ENCODE results near the gene ESRRG. TPM values are rescaled to one million over a fixed set of nuclear protein-coding genes. Genes with fewer than 3 reads are reported as not detected.

ESRRG gene
- total RNA-seq, 1 donor from 2014 or later: 9.6 TPM

DNA sequence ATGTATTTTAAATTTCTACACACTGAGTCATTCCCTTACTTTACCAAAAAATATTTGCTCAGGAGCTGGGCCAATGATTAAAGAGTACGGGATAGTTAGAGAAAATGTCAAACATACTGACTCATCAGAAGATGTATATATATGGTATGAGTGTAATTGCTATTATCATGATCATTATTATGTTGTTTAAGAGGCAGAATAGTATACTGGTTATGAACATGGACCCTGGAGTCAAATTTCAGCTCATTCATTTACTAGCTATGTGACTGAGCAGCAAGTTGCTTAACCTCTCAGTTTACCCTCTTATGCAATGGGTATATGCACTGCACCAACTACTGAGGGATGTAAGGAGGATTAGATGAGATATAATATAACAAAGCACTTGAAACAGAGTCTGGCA lies 258.7 kb downstream of the ESRRG start:
- Mint-ChIP-seq H3K9me3 (ENCODE audit: low read depth) (no peaks in the 10 kb centered on the region), H3K27me3 (no peaks in the 10 kb centered on the region), H3K4me1 (ENCODE audit: low read depth) (peaks cover 42% of the 10 kb centered on the region), H3K27ac (no peak overlapping the region), H3K4me3 (ENCODE audit: low read depth) (no peak overlapping the region), H3K36me3 (ENCODE audit: insufficient read depth) (no peaks in the 10 kb centered on the region)
- TF ChIP-seq, protein P1, sequence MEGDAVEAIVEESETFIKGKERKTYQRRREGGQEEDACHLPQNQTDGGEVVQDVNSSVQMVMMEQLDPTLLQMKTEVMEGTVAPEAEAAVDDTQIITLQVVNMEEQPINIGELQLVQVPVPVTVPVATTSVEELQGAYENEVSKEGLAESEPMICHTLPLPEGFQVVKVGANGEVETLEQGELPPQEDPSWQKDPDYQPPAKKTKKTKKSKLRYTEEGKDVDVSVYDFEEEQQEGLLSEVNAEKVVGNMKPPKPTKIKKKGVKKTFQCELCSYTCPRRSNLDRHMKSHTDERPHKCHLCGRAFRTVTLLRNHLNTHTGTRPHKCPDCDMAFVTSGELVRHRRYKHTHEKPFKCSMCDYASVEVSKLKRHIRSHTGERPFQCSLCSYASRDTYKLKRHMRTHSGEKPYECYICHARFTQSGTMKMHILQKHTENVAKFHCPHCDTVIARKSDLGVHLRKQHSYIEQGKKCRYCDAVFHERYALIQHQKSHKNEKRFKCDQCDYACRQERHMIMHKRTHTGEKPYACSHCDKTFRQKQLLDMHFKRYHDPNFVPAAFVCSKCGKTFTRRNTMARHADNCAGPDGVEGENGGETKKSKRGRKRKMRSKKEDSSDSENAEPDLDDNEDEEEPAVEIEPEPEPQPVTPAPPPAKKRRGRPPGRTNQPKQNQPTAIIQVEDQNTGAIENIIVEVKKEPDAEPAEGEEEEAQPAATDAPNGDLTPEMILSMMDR (IDR thresholded peaks at IDR 0.05; ENCODE audit: unreplicated experiment): no peak
- DNase-seq (ENCODE audit: low spot score, unreplicated experiment): no peak

DNA sequence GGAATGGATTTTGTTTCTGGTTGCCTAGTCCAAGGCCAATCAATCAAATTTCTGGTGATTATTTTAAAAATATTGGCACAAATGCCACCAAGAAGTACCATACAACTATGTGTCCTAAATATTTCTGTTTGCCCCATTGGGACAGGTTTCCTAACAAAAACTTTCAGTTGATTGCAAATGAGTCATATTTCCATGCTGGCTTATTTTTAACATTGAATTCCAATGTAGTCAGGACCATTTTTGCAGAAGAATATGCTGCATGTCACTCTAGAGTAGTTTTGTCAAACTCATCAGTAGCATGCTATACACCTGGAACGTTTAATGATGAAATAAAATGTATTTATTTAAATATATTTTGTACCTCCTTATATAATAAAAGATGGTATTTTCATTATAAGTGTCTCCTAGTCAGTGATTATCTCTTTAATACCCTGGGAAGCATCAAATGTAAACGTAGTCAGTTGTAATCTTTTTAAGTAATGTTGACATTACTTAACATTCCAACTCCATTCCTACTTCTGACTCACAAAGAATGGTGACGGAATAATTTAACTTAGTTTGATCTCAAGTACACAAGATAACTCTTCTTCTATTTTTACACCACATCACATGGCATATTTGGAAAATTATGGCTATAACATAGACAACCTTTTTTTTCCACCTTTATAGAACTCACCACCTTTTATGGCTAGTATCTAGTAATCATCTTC lies 261.0 kb downstream of the ESRRG start:
- no peak overlapping the region for H3K4me3 Mint-ChIP-seq (ENCODE audit: low read depth)
- no peaks in the 10 kb centered on the region for H3K36me3 Mint-ChIP-seq (ENCODE audit: insufficient read depth)
- H3K27me3 Mint-ChIP-seq: no peaks in the 10 kb centered on the region
- TF ChIP-seq, protein P1 (IDR thresholded peaks at IDR 0.05; ENCODE audit: unreplicated experiment): no peak
- no peak for DNase-seq (ENCODE audit: low spot score, unreplicated experiment)
- no peaks in the 10 kb centered on the region for H3K9me3 Mint-ChIP-seq (ENCODE audit: low read depth)
- no peak overlapping the region for H3K27ac Mint-ChIP-seq
- peaks cover 43% of the 10 kb centered on the region for H3K4me1 Mint-ChIP-seq (ENCODE audit: low read depth)

DNA sequence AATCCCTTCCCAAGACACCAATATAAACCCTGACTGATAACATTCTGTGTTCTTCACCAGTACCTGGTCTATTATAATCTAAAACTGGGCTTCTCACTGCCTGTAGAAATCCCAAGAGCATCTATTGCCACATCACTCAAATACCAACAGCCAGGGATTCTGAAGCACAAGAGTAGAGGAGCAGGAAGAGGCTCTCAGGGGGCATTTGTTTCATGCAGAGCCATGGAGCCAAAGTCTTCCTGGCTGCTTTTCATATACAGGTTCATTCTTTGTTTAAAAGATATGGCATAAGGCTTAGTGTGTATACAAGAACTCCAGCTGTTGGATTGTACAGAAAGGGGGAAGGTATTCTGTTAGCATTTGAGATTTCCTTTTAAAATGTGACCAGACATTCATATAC lies 261.8 kb downstream of the ESRRG start:
- no peak for DNase-seq (ENCODE audit: low spot score, unreplicated experiment)
- H3K27ac Mint-ChIP-seq: no peak overlapping the region
- TF ChIP-seq, protein P1 (IDR thresholded peaks at IDR 0.05; ENCODE audit: unreplicated experiment): no peak
- no peaks in the 10 kb centered on the region for H3K9me3 Mint-ChIP-seq (ENCODE audit: low read depth)
- H3K36me3 Mint-ChIP-seq (ENCODE audit: insufficient read depth): no peaks in the 10 kb centered on the region
- H3K4me3 Mint-ChIP-seq (ENCODE audit: low read depth): no peak overlapping the region
- H3K27me3 Mint-ChIP-seq: no peaks in the 10 kb centered on the region
- peaks cover 46% of the 10 kb centered on the region for H3K4me1 Mint-ChIP-seq (ENCODE audit: low read depth)

DNA sequence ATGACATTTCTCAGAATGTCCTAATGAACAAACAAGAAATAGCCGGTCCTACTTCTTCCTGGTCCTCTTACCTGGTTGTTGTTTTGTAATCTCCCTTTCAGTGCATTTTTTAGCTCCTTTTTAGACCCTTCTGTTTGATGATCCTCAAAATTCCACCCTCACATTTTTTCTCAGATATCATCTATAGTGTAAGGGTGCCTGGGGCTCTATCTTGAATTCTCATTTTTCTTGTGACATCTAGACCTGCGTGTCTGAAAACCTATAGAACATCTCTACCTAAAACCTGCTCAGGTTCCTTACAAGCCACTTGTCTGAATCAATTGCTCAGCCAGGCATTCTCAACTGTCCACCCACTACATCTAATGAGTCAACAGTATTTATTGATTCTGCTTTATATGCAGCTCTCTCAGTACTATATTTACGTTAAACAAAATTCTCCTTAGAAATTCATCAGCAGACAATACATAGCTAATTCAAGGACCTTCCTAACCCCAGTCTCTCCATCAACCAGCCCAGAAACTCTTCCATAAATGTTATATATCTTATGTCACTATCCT lies 263.5 kb downstream of the ESRRG start:
- H3K4me3 Mint-ChIP-seq (ENCODE audit: low read depth): no peak overlapping the region
- DNase-seq (ENCODE audit: low spot score, unreplicated experiment): no peak
- TF ChIP-seq, protein P1 (IDR thresholded peaks at IDR 0.05; ENCODE audit: unreplicated experiment): no peak
- H3K4me1 Mint-ChIP-seq (ENCODE audit: low read depth): peaks cover 44% of the 10 kb centered on the region
- H3K36me3 Mint-ChIP-seq (ENCODE audit: insufficient read depth): no peaks in the 10 kb centered on the region
- peaks cover 2% of the 10 kb centered on the region for H3K9me3 Mint-ChIP-seq (ENCODE audit: low read depth)
- no peak overlapping the region for H3K27ac Mint-ChIP-seq
- no peaks in the 10 kb centered on the region for H3K27me3 Mint-ChIP-seq

DNA sequence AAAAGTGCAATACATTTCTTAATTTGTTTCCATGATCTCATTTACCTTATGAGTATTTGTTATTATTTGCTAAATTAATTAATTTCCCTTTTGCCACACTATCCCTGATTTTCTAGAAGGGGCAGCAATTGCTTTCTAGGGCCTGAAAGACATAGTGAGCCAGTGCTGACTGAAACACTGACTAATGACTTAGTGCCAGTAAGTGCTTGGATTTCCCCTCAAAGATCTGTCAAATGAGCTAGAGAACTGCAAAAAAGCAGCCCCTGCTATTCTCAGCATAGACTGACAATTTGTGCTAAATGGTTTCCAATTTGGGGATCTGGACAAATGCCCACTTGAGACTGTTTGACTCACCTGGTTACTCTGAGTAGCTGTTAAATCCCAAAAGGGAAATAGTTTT lies 264.4 kb downstream of the ESRRG start:
- H3K27me3 Mint-ChIP-seq: no peaks in the 10 kb centered on the region
- no peak overlapping the region for H3K27ac Mint-ChIP-seq
- H3K9me3 Mint-ChIP-seq (ENCODE audit: low read depth): peaks cover 4% of the 10 kb centered on the region
- TF ChIP-seq, protein P1 (IDR thresholded peaks at IDR 0.05; ENCODE audit: unreplicated experiment): no peak
- H3K36me3 Mint-ChIP-seq (ENCODE audit: insufficient read depth): no peaks in the 10 kb centered on the region
- no peak overlapping the region for H3K4me3 Mint-ChIP-seq (ENCODE audit: low read depth)
- peaks cover 47% of the 10 kb centered on the region for H3K4me1 Mint-ChIP-seq (ENCODE audit: low read depth)
- no peak for DNase-seq (ENCODE audit: low spot score, unreplicated experiment)
